GM19023 (cell line): Measurements from ENCODE around the gene FBXW5.

Source experiments
- ATAC-seq: cut with Tn5 transposase; IDR thresholded peaks from one replicate; pipeline ENCODE4 v1.9.1; 2021; ENCODE audit warnings: mild to moderate bottlenecking, moderate library complexity; ENCODE audit not compliant: unreplicated experiment

Gene FBXW5

GRCh38 chr9:136913701-136914438 is 30.7 kb downstream of the FBXW5 start:
- no peak for ATAC-seq

- no peak for ATAC-seq
Measured at GRCh38 chr9:136910901-136911245, 33.7 kb downstream of the FBXW5 start.

- no peak for ATAC-seq
Measured at GRCh38 chr9:136910197-136910900, 34.2 kb downstream of the FBXW5 start.

GRCh38 chr9:136907011-136907914 is 37.3 kb downstream of the FBXW5 start:
- no peak for ATAC-seq

- no peak for ATAC-seq
Measured at GRCh38 chr9:136906266-136906665, 38.3 kb downstream of the FBXW5 start.

GRCh38 chr9:136903041-136903554 is 41.4 kb downstream of the FBXW5 start:
- no peak for ATAC-seq

- peak; percentile 49 for ATAC-seq
Measured at GRCh38 chr9:136902259-136902821, 42.2 kb downstream of the FBXW5 start.

- ATAC-seq, result peak; percentile 62
Measured at GRCh38 chr9:136901516-136902258, 42.9 kb downstream of the FBXW5 start.

GRCh38 chr9:136900988-136901515 is 43.5 kb downstream of the FBXW5 start:
- no peak for ATAC-seq

- no peak for ATAC-seq
Measured at GRCh38 chr9:136900556-136900955, 44.0 kb downstream of the FBXW5 start.

GRCh38 chr9:136899196-136899595 is 45.3 kb downstream of the FBXW5 start:
- ATAC-seq, result peak; percentile 35

- no peak for ATAC-seq
Measured at GRCh38 chr9:136898483-136899100, 45.9 kb downstream of the FBXW5 start.

- no peak for ATAC-seq
Measured at GRCh38 chr9:136896027-136896426, 48.5 kb downstream of the FBXW5 start.

GRCh38 chr9:136890661-136891060 is 53.9 kb downstream of the FBXW5 start:
- ATAC-seq, result no peak
